ENCODE results near the gene CLEC2A.

The CLEC2A gene

GRCh38 chr12:9935026-9935425 lies 2.9 kb upstream of the CLEC2A start:
- no peak for DNase-seq (ENCODE audit: extremely low read depth in 1 of 2, low read depth in 1 of 2)

- no peak for DNase-seq (ENCODE audit: extremely low read depth in 1 of 2, low read depth in 1 of 2)
Measured at GRCh38 chr12:9933958-9934357, 1.8 kb upstream of the CLEC2A start.

DNA sequence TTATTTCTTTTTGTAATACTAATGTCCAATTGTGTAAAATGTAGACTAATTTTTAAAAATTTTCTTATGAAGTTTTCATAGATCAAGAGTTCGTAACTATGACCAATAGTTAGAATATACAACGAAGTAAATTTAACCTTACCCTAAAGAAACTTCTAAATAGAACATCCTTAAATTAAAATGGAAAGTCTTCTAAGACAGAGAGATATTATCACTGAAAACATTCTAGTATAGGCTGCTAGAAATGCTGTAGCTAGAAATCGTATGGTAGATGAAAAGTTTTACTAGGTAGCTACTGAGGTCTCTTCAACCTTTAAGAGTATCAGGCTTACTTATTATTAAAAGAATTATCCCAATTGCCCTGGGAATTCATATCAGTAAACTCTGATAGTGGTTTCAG lies 925 bp downstream of the CLEC2A start:
- DNase-seq (ENCODE audit: extremely low read depth in 1 of 2, low read depth in 1 of 2), result no peak

DNA sequence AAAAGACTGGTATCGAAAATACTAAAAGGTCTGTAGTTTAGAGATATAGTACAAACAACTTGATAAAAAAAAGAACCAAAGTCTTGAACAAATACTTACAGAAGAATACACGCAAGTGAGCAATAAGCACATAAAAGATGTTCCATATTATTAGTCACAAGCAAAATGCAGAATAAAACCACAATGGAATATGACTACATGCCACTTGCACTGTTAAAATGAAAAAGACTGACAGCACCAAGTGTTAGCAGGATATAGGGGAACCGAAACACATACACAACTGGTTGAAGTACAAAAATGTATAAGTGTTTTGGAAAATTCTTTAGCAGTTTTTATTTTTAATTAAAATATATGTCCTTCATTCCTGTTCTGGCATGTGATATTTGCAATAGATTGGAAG lies 3.6 kb downstream of the CLEC2A start:
- no peak for DNase-seq (ENCODE audit: extremely low read depth in 1 of 2, low read depth in 1 of 2)

DNA sequence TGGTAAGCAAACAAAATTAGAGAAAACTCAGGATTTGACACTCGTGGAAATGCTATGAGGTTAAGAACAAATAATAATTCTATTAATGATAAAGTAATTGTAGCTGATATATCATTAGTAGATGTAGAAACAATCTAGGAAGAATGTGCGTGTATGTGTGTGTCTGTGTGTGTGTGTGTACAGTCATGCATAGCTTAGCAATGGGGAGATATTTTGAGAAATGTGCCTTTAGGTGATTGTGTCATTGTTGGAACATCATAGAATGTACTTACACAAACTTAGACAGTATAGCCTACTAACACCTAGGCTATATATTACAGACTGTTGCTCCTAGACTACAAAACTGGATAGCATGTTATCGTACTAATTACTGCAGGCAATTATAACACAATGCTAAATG lies 5.3 kb downstream of the CLEC2A start:
- no peak for DNase-seq (ENCODE audit: extremely low read depth in 1 of 2, low read depth in 1 of 2)

- DNase-seq (ENCODE audit: extremely low read depth in 1 of 2, low read depth in 1 of 2), result no peak
Measured at GRCh38 chr12:9925705-9926393, 6.3 kb downstream of the CLEC2A start.

DNA sequence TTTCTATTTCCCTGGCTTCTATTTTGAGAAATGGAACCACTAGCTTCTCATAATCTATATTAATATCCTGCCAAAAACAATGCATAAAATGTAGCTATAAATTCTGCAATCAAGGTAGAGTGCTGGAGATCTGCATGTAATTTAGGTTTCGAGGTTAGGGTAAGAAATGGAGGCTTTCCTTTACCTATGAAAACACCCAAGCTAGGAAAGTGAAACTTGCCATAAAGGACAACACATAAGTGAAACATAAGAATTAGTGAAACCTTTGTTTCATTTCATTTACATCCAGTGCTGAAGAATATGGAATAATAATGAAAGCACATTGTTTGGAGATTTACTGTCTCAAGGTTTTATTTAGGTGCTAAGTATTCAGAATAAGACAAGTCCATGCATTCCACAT lies 9.7 kb downstream of the CLEC2A start:
- no peak for DNase-seq (ENCODE audit: extremely low read depth in 1 of 2, low read depth in 1 of 2)

- no peak for DNase-seq (ENCODE audit: extremely low read depth in 1 of 2, low read depth in 1 of 2)
Measured at GRCh38 chr12:9920451-9920850, 11.7 kb downstream of the CLEC2A start.

DNA sequence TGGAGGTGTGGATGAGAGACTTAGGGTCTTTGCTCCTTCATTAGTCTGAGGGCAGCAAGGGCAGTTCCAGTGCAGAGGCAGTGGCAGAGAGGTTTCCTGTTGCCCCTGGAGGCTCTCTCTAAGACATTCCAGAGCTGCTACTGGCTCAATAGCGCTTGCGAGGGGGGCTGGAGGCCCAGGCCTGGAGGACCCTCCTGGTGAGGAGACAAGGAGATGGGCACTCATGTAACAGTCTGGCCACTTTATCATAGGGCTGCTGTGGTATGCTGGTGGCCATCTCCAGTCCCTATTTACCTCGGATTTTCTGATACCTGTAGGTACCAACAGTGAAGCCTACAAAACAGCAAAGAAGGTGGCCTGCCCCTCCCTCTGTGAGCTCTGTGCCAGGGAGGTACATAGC lies 12.7 kb downstream of the CLEC2A start:
- no peak for DNase-seq (ENCODE audit: extremely low read depth in 1 of 2, low read depth in 1 of 2)

DNA sequence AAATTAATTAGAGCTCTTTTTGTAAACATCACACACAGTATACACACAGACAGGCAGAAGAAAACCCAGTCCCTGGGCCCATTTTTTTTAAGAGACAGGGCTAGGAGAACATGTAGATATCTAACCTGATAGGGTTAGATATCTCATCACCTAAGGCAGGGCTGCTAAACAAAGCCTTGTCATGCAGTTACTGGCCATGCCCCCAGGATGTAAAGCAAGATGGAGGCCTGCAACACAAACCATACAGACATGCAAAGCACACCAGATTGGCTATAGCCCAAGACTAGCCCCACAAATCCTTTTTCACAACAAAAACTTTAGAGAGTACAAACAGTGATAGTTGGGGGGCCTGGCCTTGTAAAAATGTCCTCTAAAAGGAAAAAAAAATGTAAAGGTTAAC lies 20.5 kb downstream of the CLEC2A start:
- DNase-seq (ENCODE audit: extremely low read depth in 1 of 2, low read depth in 1 of 2), result no peak

DNA sequence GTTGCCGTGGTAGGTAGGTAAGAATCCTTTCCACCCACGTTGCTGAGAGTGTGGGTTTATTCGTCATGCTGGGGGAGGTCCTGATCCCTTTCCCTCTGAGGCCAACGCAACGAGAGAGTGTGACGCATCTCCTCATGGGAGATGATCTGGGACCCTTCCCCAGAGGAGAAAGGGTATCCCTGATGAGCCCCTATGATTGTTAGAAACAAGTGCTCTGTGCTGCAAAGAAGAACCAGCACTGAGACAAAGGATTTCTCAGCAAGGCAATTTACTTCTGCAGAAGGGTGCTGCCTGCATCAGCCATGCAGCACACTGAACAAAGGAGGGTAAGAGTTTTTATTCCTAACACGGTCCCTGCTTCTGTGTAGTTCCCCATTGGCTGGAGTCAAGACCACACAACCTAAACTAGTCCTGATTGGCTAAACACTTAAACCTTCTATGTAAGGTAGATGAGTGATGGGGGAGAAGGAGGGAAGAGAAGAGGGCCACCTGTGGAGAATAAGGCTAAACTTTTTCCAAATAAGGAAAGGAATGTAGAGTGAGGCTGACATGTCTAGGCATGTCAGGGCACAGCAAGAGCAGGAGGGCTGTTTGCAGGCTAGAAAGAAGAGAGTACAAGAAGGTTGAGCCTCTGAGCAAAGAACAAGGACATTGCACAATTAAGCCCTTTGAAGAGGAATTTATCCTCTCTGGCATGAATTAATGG lies 21.3 kb downstream of the CLEC2A start:
- no peak for DNase-seq (ENCODE audit: extremely low read depth in 1 of 2, low read depth in 1 of 2)

GRCh38 chr12:9909724-9910123 lies 22.4 kb downstream of the CLEC2A start:
- no peak for DNase-seq (ENCODE audit: extremely low read depth in 1 of 2, low read depth in 1 of 2)

- no peak for DNase-seq (ENCODE audit: extremely low read depth in 1 of 2, low read depth in 1 of 2)
Measured at GRCh38 chr12:9908350-9908749, 23.8 kb downstream of the CLEC2A start.

- no peak for DNase-seq (ENCODE audit: extremely low read depth in 1 of 2, low read depth in 1 of 2)
Measured at GRCh38 chr12:9907769-9908168, 24.4 kb downstream of the CLEC2A start.

- peak in 1 of 2 donors; percentile 11 for DNase-seq (ENCODE audit: extremely low read depth in 1 of 2, low read depth in 1 of 2)
Measured at GRCh38 chr12:9906873-9907272, 25.3 kb downstream of the CLEC2A start.

DNA sequence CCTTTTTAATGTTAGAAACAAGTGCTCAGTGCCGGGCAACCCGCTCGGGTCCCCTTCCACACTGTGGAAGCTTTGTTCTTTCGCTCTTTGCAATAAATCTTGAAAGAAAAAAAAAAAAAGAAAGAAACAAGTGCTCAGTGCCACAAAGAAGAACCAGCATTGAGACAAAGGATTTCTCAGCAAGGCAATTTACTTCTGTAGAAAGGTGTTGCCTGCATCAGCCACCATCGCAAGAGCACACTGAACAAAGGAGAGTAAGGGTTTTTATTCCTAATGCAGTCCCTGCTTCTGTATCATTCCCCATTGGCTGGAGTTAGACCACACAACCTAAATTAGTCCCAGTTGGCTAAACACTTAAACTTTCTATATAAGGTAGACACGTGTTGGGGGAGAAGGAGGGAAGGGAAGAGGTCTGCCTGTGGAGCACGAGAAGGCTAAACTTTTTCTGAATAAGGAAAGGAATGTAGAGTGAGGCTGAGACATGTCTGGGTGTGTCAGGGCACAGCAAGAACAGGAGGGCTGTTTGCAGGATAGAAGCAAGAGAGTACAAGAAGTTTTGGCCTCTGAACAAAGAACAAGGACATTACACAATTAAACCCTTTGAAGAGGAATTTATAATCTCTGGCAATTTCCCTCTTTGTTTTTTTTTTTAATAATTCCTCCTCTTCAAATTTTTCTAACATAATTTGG lies 29.5 kb downstream of the CLEC2A start:
- DNase-seq (ENCODE audit: extremely low read depth in 1 of 2, low read depth in 1 of 2), result no peak

DNA sequence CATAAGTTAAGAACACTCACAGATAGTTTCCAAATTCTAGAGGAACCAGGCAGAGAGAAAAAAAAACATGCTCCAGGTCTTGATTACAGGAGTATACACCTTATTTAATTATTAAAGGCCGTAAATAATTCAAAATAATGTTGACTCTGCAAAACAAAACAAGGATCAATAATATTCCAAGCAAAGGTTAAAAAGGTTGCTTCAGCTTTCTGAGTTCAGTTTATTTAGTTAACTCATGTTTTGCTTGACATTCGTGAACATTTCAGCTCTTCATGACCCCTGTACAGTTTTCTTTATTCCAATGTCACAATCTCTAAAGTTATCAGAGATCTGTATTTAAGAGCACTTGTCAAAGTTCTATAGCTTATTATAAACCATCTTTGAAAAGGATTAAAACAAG lies 31.2 kb downstream of the CLEC2A start:
- no peak for DNase-seq (ENCODE audit: extremely low read depth in 1 of 2, low read depth in 1 of 2)

GRCh38 chr12:9899209-9899608 lies 33.0 kb downstream of the CLEC2A start:
- no peak for DNase-seq (ENCODE audit: extremely low read depth in 1 of 2, low read depth in 1 of 2)

GRCh38 chr12:9897535-9897934 lies 34.6 kb downstream of the CLEC2A start:
- no peak for DNase-seq (ENCODE audit: extremely low read depth in 1 of 2, low read depth in 1 of 2)

DNA sequence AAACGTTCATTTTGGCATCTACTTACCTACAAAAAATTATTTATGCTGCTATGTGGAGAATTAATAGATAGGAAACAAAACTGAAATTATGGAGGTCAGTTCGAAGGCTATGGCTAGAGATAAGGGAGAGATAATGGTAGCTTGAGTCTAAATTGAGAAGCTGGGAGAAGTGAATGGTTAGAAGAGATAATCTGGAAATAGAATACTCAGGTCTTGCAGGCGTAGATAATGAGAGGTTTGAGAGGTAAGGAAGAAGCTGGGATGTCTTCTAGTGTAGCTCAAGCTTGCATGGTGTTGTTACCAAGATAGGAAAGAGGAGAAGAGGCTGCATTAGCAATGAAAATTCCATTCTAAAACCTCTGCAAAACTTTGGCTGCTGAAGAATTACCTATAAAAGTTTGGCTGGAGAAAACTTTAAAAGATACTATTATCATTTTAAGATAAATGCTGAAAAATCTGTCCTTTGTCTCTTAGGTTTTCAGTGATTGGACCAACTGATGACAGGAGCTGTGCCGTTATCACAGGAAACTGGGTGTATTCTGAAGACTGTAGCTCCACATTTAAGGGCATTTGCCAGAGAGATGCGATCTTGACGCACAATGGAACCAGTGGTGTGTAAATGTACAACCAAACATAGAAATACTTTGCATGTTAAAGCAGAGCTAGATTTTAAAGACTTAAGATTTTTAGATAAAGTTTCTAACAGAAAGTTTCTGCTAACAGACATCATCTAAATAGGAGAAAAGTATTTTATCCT lies 36.8 kb downstream of the CLEC2A start:
- DNase-seq (ENCODE audit: extremely low read depth in 1 of 2, low read depth in 1 of 2), result no peak

DNA sequence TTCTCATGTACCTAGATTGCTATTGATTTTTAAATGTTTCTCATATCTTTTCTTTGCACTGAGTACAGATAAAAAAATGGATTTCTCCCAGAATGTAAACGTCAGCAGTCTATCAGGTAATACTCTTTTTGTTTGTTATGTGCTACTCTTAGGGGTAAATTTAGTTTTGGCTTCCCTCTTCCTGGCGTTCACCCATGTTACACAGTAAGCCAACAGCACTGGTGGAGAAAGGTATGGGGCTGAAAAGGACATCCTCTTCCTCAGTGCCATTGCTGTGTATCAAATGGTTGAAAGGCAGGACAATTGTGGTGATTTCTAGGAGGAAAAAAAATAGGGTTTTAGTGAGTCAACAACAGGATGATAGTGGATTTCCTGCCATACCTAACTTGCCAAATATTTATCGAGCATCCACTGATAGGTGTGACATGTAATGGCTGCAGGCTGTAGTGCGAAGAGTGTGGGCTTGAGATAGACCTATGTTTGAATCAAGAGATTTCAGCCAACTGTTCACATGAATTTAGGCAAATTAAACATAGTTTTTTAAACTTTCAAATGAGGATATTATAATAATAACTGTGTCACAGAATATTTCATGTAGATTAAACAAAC lies 43.4 kb downstream of the CLEC2A start:
- DNase-seq (ENCODE audit: extremely low read depth in 1 of 2, low read depth in 1 of 2), result no peak

Measured in stimulated activated CD8-positive, alpha-beta memory T cell treated with anti-CD3 and anti-CD28 coated beads, Interleukin-7, amount 100 ng/mL, for 48 hours (primary cell).